ENCODE results near the gene HEATR9. TPM values are rescaled to one million over a fixed set of nuclear protein-coding genes. Genes with fewer than 3 reads are reported as not detected.

The HEATR9 gene
- total and polyA plus RNA-seq, 8 donors = 0.17 to 0.37 (median 0.20) TPM; not detected in 3

DNA sequence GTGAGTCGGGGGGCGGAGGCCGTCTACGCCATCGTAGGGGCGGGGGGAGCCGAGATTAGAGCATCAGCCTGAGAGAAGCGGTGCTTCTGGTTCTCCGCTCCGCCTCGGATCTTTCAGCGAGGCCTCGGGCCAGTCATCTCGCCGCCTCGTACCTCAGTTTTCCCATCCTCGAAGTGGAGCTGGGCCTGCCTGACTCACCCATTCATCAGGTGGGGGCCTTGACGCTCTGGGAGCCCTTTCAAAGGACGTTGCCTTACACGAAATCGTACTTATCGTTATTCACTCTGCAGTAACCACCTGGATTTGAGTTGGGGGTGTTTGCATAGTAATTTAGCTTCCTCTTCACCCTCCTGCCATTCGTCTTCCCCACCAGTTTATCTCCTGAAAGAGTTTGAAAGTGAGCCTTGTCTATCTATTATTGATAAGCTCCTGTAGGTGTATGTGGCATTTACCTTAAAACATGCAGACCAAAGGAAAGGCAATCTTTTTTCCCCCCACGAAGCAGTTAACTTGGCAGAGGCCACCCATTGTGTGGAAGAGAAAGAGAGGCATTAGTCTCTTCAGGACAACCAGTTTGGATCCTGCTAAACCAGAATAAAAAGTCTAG lies 58.7 kb downstream of the HEATR9 start:
- Histone ChIP-seq H3K4me3 (peak overlapping the region; percentile 85 to 89), H3K9me3 (no peaks in the 10 kb centered on the region), H3K4me1 (peaks cover 15 to 50% of the 10 kb centered on the region in 2 donors), H3K36me3 (no peaks in the 10 kb centered on the region), H3K27me3 (no peaks in the 10 kb centered on the region), H3K27ac (peak overlapping the region; percentile 95)
- intact Hi-C loops (cut with DNase I) = no loop called here
- TF ChIP-seq, protein P1, sequence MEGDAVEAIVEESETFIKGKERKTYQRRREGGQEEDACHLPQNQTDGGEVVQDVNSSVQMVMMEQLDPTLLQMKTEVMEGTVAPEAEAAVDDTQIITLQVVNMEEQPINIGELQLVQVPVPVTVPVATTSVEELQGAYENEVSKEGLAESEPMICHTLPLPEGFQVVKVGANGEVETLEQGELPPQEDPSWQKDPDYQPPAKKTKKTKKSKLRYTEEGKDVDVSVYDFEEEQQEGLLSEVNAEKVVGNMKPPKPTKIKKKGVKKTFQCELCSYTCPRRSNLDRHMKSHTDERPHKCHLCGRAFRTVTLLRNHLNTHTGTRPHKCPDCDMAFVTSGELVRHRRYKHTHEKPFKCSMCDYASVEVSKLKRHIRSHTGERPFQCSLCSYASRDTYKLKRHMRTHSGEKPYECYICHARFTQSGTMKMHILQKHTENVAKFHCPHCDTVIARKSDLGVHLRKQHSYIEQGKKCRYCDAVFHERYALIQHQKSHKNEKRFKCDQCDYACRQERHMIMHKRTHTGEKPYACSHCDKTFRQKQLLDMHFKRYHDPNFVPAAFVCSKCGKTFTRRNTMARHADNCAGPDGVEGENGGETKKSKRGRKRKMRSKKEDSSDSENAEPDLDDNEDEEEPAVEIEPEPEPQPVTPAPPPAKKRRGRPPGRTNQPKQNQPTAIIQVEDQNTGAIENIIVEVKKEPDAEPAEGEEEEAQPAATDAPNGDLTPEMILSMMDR (IDR thresholded peaks at IDR 0.05) = no peak
- ATAC-seq (peak; percentile 12), DNase-seq (no peak)

DNA sequence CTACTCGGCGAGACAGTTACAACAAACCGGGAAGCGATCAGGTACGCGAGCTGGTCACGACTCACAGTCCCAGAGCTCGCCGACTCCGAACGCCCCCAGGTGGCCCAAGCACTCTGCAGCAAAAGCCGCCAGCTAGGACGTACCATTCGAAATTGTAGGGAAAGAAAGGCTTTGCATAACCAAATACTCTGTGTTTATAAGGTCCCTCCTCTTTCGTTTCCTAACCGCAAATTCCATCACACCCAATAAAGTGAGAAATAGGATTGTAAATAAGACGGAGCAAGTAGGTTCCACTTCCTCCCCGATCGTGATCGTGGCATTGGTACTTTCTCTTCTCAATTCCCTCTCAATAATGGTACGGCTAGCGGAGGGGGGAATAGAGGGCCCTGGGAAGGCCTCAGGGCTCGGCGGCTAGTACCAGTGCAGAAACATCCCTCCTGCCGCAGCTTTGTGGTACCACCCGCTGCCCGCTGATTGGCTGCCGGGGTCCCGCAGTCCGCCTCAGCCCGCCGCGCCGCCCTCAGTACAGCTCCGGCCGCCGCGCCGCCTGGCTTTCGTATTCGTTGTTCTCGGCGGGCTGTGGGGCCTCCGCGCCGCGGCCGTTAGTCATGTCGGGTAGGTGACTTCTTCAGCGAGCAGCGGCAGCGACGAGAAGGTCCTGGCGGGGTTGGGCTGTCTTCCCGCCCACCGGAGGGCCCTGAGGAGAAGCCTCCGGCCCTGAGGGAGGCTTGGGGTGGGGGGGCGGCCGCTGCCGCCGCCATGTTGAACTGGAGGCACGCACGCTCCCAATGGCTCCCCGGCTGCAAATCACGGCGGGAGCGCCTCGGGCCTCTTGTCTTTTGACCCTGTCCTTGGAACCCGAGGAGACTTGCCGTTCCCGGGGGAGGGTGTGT lies 59.5 kb downstream of the HEATR9 start, which contains the start of gene TAF15:
Gene TAF15, plus strand, starts transcription at position 523 of the 893 bp plus-strand sequence. Its CDS starts 86 bp downstream, at position 609.
- DNase-seq = peak; percentile 96 to 98 (median 98)
- Histone ChIP-seq H3K27me3 (no peaks in the 10 kb centered on the region), H3K4me1 (peaks cover 15 to 53% of the 10 kb centered on the region in 2 donors), H3K4me3 (peak within 1 kb of the TSS; percentile 85 to 89), H3K27ac (peak within 1 kb of the TSS; percentile 95), H3K36me3 (no peaks in the 10 kb centered on the region), H3K9me3 (no peaks in the 10 kb centered on the region)
- peak; percentile 96 for ATAC-seq
- TF ChIP-seq, protein P1 (IDR thresholded peaks at IDR 0.05) = peak; percentile 58 to 62
- intact Hi-C loops (cut with DNase I) = no loop called here

DNA sequence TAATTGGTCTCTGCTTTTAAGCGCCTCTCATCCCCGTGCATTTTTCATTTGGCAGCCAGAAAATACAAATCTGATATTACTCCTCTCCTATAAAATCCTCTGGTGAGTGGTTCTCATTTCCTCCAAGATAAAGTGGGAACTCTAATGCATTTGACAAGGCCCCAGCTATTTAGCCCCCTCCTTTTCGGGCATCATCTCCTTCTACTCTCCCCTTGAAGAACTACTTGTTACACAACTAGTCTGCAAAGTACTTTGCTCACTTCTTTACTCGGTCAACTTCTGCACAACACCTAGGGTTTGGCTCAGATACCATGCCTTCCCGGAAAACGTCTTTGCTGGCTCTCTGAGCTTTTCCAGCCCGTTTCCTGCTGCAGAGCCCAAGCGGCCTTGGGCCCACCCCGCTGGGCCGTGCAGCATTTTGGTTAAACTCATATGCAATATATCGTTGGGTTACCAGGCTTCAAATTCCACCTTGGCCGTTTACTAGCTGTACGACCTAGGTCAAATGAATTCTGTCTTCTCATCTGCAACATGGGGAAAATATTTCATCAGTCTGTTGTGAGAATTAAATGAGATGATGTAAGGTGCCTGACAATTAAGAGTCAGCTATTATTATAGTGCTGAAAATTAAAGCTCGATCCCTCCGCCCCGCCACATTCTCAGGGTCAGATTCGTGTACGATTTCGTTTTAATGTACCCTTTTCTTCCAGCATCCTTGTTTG lies 60.3 kb downstream of the HEATR9 start:
- TF ChIP-seq, protein P1 (IDR thresholded peaks at IDR 0.05) = no peak
- no peak for DNase-seq
- Histone ChIP-seq H3K4me1 (peaks cover 15 to 51% of the 10 kb centered on the region in 2 donors), H3K4me3 (peak overlapping the region; percentile 85 to 89), H3K27ac (peak overlapping the region; percentile 95), H3K27me3 (no peaks in the 10 kb centered on the region), H3K9me3 (no peaks in the 10 kb centered on the region), H3K36me3 (no peaks in the 10 kb centered on the region)
- intact Hi-C loops (cut with DNase I) = no loop called here
- no peak for ATAC-seq

DNA sequence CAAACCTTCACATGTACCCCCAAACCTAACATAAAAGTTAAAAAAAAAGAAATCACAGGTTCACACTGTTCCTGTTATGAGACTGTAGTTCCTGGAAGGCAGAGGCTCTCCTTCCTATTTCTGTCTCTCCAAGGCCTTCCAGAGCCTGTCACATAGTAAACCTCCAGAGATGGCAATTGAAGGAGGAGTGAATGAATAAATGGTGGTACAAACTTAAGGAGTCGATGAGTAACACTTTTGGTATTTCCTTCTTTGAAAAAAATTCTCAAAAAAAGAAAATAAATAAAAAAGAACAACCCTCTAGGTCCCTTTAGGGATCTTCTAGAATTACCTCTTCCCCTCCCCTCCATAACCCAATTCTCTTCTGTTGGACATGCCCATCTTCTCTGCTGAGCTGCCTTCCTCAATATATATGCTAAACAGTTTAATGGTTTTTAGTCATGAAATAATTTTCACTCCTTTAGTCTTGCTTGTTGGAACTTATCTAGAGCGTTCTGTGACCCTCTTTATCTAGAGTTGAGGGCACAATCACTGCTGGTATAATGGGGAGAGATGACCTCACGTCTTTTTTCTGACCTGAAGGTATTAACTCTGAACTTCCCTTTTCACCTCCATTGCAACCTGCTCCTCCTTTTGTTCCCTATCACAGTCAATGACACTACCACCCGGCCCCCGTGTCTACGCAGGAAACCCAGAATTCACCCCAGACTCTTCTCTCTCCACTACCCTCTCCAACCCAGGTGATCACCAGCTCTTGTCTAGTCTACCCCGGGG lies 61.1 kb downstream of the HEATR9 start:
- intact Hi-C loops (cut with DNase I) = no loop called here
- DNase-seq = no peak

More for the DNA sequence above, 61.1 kb downstream of the HEATR9 start:
- Histone ChIP-seq H3K27me3 (no peaks in the 10 kb centered on the region), H3K36me3 (no peaks in the 10 kb centered on the region), H3K4me3 (no peak overlapping the region), H3K27ac (peak overlapping the region in 1 of 2 donors; percentile 95), H3K9me3 (no peaks in the 10 kb centered on the region), H3K4me1 (peaks cover 15 to 43% of the 10 kb centered on the region in 2 donors)
- TF ChIP-seq, protein P1 (IDR thresholded peaks at IDR 0.05) = no peak
- ATAC-seq = no peak

Other genes with a start within 250 kb of the HEATR9 start
- under 1 TPM; 0.52 to 0.82 TPM for gene RASL10B, start 137.3 kb downstream of the HEATR9 start, total RNA-seq
- 1 to 10 TPM; 2.9 to 3.4 (median 3.1) TPM for gene RASL10B, start 137.3 kb downstream of the HEATR9 start, polyA plus RNA-seq (ENCODE audit: insufficient read length in 6 of 6)
- gene GAS2L2, start 115.7 kb downstream of the HEATR9 start, total RNA-seq = 1 to 10 TPM in 1 of 2 donors, under 1 TPM in 1; 0.35 to 1.6 TPM
- 1 to 10 TPM in 4 of 6 donors, under 1 TPM in 2; 0.15 to 1.8 (median 1.1) TPM for gene GAS2L2, start 115.7 kb downstream of the HEATR9 start, polyA plus RNA-seq (ENCODE audit: insufficient read length in 6 of 6)
- not detected for gene C17orf50, start 108.0 kb downstream of the HEATR9 start, total RNA-seq
- under 1 TPM in 3 of 6 donors, not detected in 3; 0.16 to 0.21 (median 0.20) TPM for gene C17orf50, start 108.0 kb downstream of the HEATR9 start, polyA plus RNA-seq (ENCODE audit: insufficient read length in 6 of 6)
- gene MMP28, start 73.2 kb downstream of the HEATR9 start, total RNA-seq = 10 to 100 TPM; 39.5 to 95.0 TPM
- 1 to 10 TPM; 6.6 to 9.2 (median 8.5) TPM for gene MMP28, start 73.2 kb downstream of the HEATR9 start, polyA plus RNA-seq (ENCODE audit: insufficient read length in 6 of 6)
- gene TAF15, start 59.4 kb downstream of the HEATR9 start, total RNA-seq = 100 to 1,000 TPM; 140 to 163 TPM
- gene TAF15, start 59.4 kb downstream of the HEATR9 start, polyA plus RNA-seq (ENCODE audit: insufficient read length in 6 of 6) = 100 to 1,000 TPM; 232 to 277 (median 251) TPM
- 10 to 100 TPM in 1 of 2 donors, 1 to 10 TPM in 1; 5.3 to 12.4 TPM for gene CCL5, start 11.5 kb upstream of the HEATR9 start, total RNA-seq
- 1 to 10 TPM; 2.9 to 5.8 (median 3.7) TPM for gene CCL5, start 11.5 kb upstream of the HEATR9 start, polyA plus RNA-seq (ENCODE audit: insufficient read length in 6 of 6)
- gene RDM1, start 61.9 kb upstream of the HEATR9 start, total RNA-seq = 1 to 10 TPM in 1 of 2 donors, not detected in 1; 1.8 TPM
- 1 to 10 TPM; 2.3 to 4.2 (median 2.5) TPM for gene RDM1, start 61.9 kb upstream of the HEATR9 start, polyA plus RNA-seq (ENCODE audit: insufficient read length in 6 of 6)
- not detected for gene LYZL6, start 74.8 kb upstream of the HEATR9 start, total RNA-seq
- gene LYZL6, start 74.8 kb upstream of the HEATR9 start, polyA plus RNA-seq (ENCODE audit: insufficient read length in 6 of 6) = not detected
- not detected for gene CCL16, start 112.6 kb upstream of the HEATR9 start, total RNA-seq
- gene CCL16, start 112.6 kb upstream of the HEATR9 start, polyA plus RNA-seq (ENCODE audit: insufficient read length in 6 of 6) = 1 to 10 TPM in 3 of 6 donors, under 1 TPM in 3; 0.40 to 1.2 (median 0.97) TPM
- 10 to 100 TPM; 14.2 to 23.3 TPM for gene CCL14, start 117.8 kb upstream of the HEATR9 start, total RNA-seq
- gene CCL14, start 117.8 kb upstream of the HEATR9 start, polyA plus RNA-seq (ENCODE audit: insufficient read length in 6 of 6) = 100 to 1,000 TPM in 2 of 6 donors, 10 to 100 TPM in 4; 64.7 to 123 (median 90.9) TPM
- 1 to 10 TPM in 1 of 2 donors, under 1 TPM in 1; 0.23 to 1.3 TPM for gene CCL15, start 132.7 kb upstream of the HEATR9 start, total RNA-seq
- under 1 TPM in 4 of 6 donors, not detected in 2; 0.15 to 0.43 (median 0.33) TPM for gene CCL15, start 132.7 kb upstream of the HEATR9 start, polyA plus RNA-seq (ENCODE audit: insufficient read length in 6 of 6)
- 1 to 10 TPM; 6.6 to 9.3 TPM for gene CCL23, start 149.1 kb upstream of the HEATR9 start, total RNA-seq
- gene CCL23, start 149.1 kb upstream of the HEATR9 start, polyA plus RNA-seq (ENCODE audit: insufficient read length in 6 of 6) = under 1 TPM in 4 of 6 donors, not detected in 2; 0.32 to 0.52 (median 0.45) TPM
- 100 to 1,000 TPM; 227 to 348 TPM for gene CCL18, start 195.4 kb upstream of the HEATR9 start, total RNA-seq
- gene CCL18, start 195.4 kb upstream of the HEATR9 start, polyA plus RNA-seq (ENCODE audit: insufficient read length in 6 of 6) = under 1 TPM in 1 of 6 donors, not detected in 5; 0.20 TPM
- gene CCL3, start 221.3 kb upstream of the HEATR9 start, total RNA-seq = 10 to 100 TPM in 1 of 2 donors, 1 to 10 TPM in 1; 3.2 to 40.9 TPM
- gene CCL3, start 221.3 kb upstream of the HEATR9 start, polyA plus RNA-seq (ENCODE audit: insufficient read length in 6 of 6) = 10 to 100 TPM in 3 of 6 donors, 1 to 10 TPM in 3; 2.0 to 18.6 (median 10.2) TPM
- 10 to 100 TPM in 1 of 2 donors, 1 to 10 TPM in 1; 6.4 to 62.0 TPM for gene CCL4, start 234.9 kb upstream of the HEATR9 start, total RNA-seq
- gene CCL4, start 234.9 kb upstream of the HEATR9 start, polyA plus RNA-seq (ENCODE audit: insufficient read length in 6 of 6) = 10 to 100 TPM in 1 of 6 donors, 1 to 10 TPM in 4, under 1 TPM in 1; 0.72 to 11.4 (median 5.7) TPM